ENCODE data around the gene NSRP1. TPM values are rescaled to one million over a fixed set of nuclear protein-coding genes. Genes with fewer than 3 reads are reported as not detected.

Gene NSRP1
- total and polyA plus RNA-seq, 2 donors (not counting 3 experiments of a cell fraction or from before 2014, with no cell fraction given), result 11.2 to 29.1 TPM

- BruUV-seq (replicated peaks), result no TSS peak
These were observed 48.2 kb upstream of the NSRP1 start for GRCh38 chr17:30068465-30068864.

More at GRCh38 chr17:30068465-30068864, 48.2 kb upstream of the NSRP1 start:
- Histone ChIP-seq H3K4me3 (replicated peaks in 1 of 3; ENCODE audit: insufficient read depth in 1 of 3, low read depth in 1 of 3, low read length in 3 of 3) (no peak overlapping the region), H3K9ac (replicated peaks; ENCODE audit: extremely low read depth, insufficient read depth, low read length) (no peak overlapping the region), H3K27ac (ENCODE audit: insufficient read depth, low read depth, low read length) (no peak overlapping the region), H3K79me2 (ENCODE audit: control insufficient read depth, insufficient read depth, low read length) (no peaks in the 10 kb centered on the region), H3K27me3 (ENCODE audit: control insufficient read depth in 2 of 2, insufficient read depth in 2 of 2, low read length in 2 of 2) (peaks cover 0 to 16% of the 10 kb centered on the region in 2 experiments), H4K20me1 (replicated peaks; ENCODE audit: control insufficient read depth, extremely low read depth, insufficient read depth, low read length) (no peaks in the 10 kb centered on the region), H3K36me3 (ENCODE audit: control insufficient read depth in 2 of 2, extremely low read depth in 1 of 2, insufficient read depth in 2 of 2, low read length in 2 of 2) (no peaks in the 10 kb centered on the region), H3K4me2 (ENCODE audit: insufficient read depth, low read length) (no peak overlapping the region), H2AFZ (ENCODE audit: low read depth, low read length) (no peak overlapping the region), H3K9me3 (replicated peaks; ENCODE audit: control insufficient read depth, insufficient read depth, low read length) (no peaks in the 10 kb centered on the region), H3K9me1 (replicated peaks; ENCODE audit: control insufficient read depth, extremely low read depth, insufficient read depth, low read length) (no peaks in the 10 kb centered on the region), H3K4me1 (ENCODE audit: control insufficient read depth, extremely low read depth, insufficient read depth, low read length) (no peaks in the 10 kb centered on the region)
- TF ChIP-seq MAX (IDR thresholded peaks at IDR 0.05; ENCODE audit: insufficient read depth, insufficient read length) (no peak), GATA2 (IDR thresholded peaks at IDR 0.05; ENCODE audit: insufficient read depth, insufficient read length, low read depth, low read length) (no peak), FOS (IDR thresholded peaks at IDR 0.05; ENCODE audit: borderline replicate concordance, insufficient read depth, low read length) (no peak), CTCF (IDR thresholded peaks at IDR 0.05; ENCODE audit: extremely low read depth in 1 of 2, insufficient read depth in 1 of 2, low read depth in 1 of 2, low read length in 2 of 2) (no peak), POLR2AphosphoS5 (IDR thresholded peaks at IDR 0.05; ENCODE audit: insufficient read depth, low read depth, low read length) (no peak), JUN (IDR thresholded peaks at IDR 0.05; ENCODE audit: borderline replicate concordance, insufficient read depth, insufficient read length, low read depth) (no peak), MYC (IDR thresholded peaks at IDR 0.05; ENCODE audit: low read depth, low read length) (no peak), POLR2A (IDR thresholded peaks at IDR 0.05; ENCODE audit: low read depth, low read length) (no peak), EZH2 (IDR thresholded peaks at IDR 0.05; ENCODE audit: borderline replicate concordance, low read depth, low read length, severe bottlenecking) (no peak)
- dilution Hi-C loops (cut with MboI; ENCODE audit: extremely low pct_ligation_motif_present, low sequenced_read_pairs), result no loop called here
- ChIA-PET POLR2A (no interaction called here), CTCF (interaction anchor here (1.1 to 2.1 kb wide), 2 partner anchors 25 to 47 kb away, joined by 3 to 11 read pairs; no protein-coding TSS in a partner anchor)
- intact Hi-C loops (cut with micrococcal nuclease), result no loop called here
- FAIRE-seq (no peak), DNase-seq (ENCODE audit: low read depth, low spot score) (no peak)

Data from endothelial cell of umbilical vein (primary cell).